PC-9 (cell line): ENCODE measurements around the gene OR7G2. TPM values are rescaled to one million over a fixed set of nuclear protein-coding genes. Genes with fewer than 3 reads are reported as not detected.
A peak's percentile ranks its signal among the peaks of the same experiment; 100 is the strongest.
"Not testable (repeated sequence)": the region's sequence is repeated elsewhere in the genome, so short reads cannot be mapped to it uniquely, and the experiment has no call there.

Experiments
- BruUV-seq: library from RNA; stranded (reverse); fragments of 400-500 nt; replicated peaks from 2 replicates; lab custom pipeline; 2021; lab: Mats Ljungman, UMichigan
- CTCF ChIA-PET: fragments of 300-600 bp; sonication (Branson Sonifier 250); formaldehyde crosslinking; loops from one replicate; lab custom pipeline; 2022; ENCODE audit warnings: antibody characterized with exemption; lab: Charles Lee
- POLR2A ChIA-PET: fragments of 300-600 bp; sonication (Branson Sonifier 250); formaldehyde crosslinking; loops from one replicate; lab custom pipeline; 2022; ENCODE audit warnings: antibody characterized with exemption; ENCODE audit not compliant: unreplicated experiment; lab: Charles Lee
- DNase-seq, 2 experiments: peaks; one replicate each; pipeline versions ENCODE4 v3.0.0 to v3.0.0-alpha.2; 2015 to 2022; ENCODE audit warnings: mixed read lengths in 1 of 2
- H2AFZ ChIP-seq: fragments of 200-600 bp; sonication (generic); 2 replicates; pipeline ENCODE4 v1.8.1; 2017; ENCODE audit warnings: antibody characterized with exemption
- H3F3A ChIP-seq: fragments of 200-600 bp; sonication (generic); 2 replicates; pipeline ENCODE4 v1.8.1; 2017; ENCODE audit warnings: antibody characterized with exemption, mild to moderate bottlenecking, low read depth; ENCODE audit not compliant: insufficient read depth
- H3K27ac ChIP-seq: fragments of 200-600 bp; sonication (generic); 2 replicates; pipeline ENCODE4 v1.6.1; 2016; ENCODE audit warnings: mixed run types
- H3K27me3 ChIP-seq: fragments of 200-600 bp; sonication (generic); 2 replicates; pipeline ENCODE4 v1.6.1; 2016; ENCODE audit warnings: low read depth, mixed run types; ENCODE audit not compliant: insufficient read depth
- H3K36me3 ChIP-seq: fragments of 200-600 bp; sonication (generic); 2 replicates; pipeline ENCODE4 v1.6.1; 2016; ENCODE audit warnings: low read depth, mixed run types
- H3K4me1 ChIP-seq: fragments of 200-600 bp; sonication (generic); replicated peaks from 2 replicates; pipeline ENCODE4 v1.6.1; 2016; ENCODE audit warnings: mixed run types; ENCODE audit not compliant: insufficient read depth
- H3K4me2 ChIP-seq: fragments of 200-600 bp; sonication (generic); 2 replicates; pipeline ENCODE4 v1.6.1; 2017; ENCODE audit warnings: mixed run types
- H3K4me3 ChIP-seq: fragments of 200-600 bp; sonication (generic); 2 replicates; pipeline ENCODE4 v1.6.1; 2016; ENCODE audit warnings: mixed run types
- H3K79me2 ChIP-seq: fragments of 200-600 bp; sonication (generic); 2 replicates; pipeline ENCODE4 v1.6.1; 2017; ENCODE audit warnings: low read depth, mixed run types
- H3K9me2 ChIP-seq: fragments of 200-600 bp; sonication (generic); 2 replicates; pipeline ENCODE4 v1.8.1; 2017; ENCODE audit warnings: mild to moderate bottlenecking; ENCODE audit not compliant: insufficient read depth
- H3K9me3 ChIP-seq: fragments of 200-600 bp; sonication (generic); 2 replicates; pipeline ENCODE4 v1.8.1; 2016; ENCODE audit warnings: low read depth; ENCODE audit not compliant: insufficient read depth
- H4K20me1 ChIP-seq: fragments of 200-600 bp; sonication (generic); 2 replicates; pipeline ENCODE4 v1.8.1; 2017; ENCODE audit not compliant: insufficient read depth
- CTCF ChIP-seq: fragments of 200-600 bp; sonication (generic); conservative IDR thresholded peaks from 2 replicates; pipeline ENCODE4 v1.6.1; 2017; ENCODE audit warnings: mixed run types, antibody characterized with exemption, mild to moderate bottlenecking, moderate library complexity
- EZH2 ChIP-seq: fragments of 200-600 bp; sonication (generic); IDR thresholded peaks from 2 replicates; pipeline ENCODE4 v1.8.0; 2017; ENCODE audit warnings: antibody characterized with exemption, low read depth
- intact Hi-C: fragments of 100-400 bp; cut with micrococcal nuclease; formaldehyde crosslinking; loops from one replicate; pipeline ENCODE4 v1.10.0; 2022; ENCODE audit not compliant: unreplicated experiment
- total RNA-seq: library from RNA; stranded (reverse); gene quantifications from 2 replicates; pipeline ENCODE4 v1.2.3, GENCODE V29; 2021

Gene OR7G2
- total RNA-seq, 1 experiment from 2014 or later: not detected

DNA sequence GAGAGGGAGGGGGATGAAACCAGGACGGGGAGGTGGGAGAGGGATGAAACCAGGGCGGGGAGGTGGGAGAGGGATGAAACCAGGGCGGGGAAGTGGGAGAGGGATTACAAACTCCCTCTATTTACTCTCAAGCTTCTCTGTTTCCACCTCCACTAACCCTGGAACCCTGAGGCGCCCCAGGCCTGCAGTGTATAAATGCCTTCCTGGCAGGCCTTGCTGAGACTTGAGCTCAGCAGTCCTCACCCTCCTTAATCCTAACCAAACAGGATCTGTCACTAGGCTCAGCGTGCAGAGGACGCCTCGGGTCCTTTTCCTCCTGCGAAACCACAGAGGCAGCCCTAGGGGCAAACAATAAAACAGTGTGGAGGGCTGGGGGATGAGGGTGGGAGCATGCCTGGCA lies 52.5 kb downstream of the OR7G2 start:
- TF ChIP-seq CTCF: no peak
- TF ChIP-seq EZH2: no peak
- H3K9me2 ChIP-seq: no peaks in the 10 kb centered on the region
- peak overlapping the region; percentile 92 for H3K27ac ChIP-seq
- H3K4me3 ChIP-seq: peak overlapping the region; percentile 35; the same call in 1 of the 2 replicates
- H3K4me2 ChIP-seq: peak overlapping the region; percentile 71
- H3K36me3 ChIP-seq: no peaks in the 10 kb centered on the region
- H2AFZ ChIP-seq: no peak overlapping the region
- POLR2A ChIA-PET: interaction anchor here (0.6 to 1.8 kb wide), 11 partner anchors 11 to 1953 kb away, joined by 3 to 26 read pairs (median 7); partner anchors contain the start of gene MUC16
- H3K9me3 ChIP-seq: no peaks in the 10 kb centered on the region
- CTCF ChIA-PET: interaction anchor here (0.6 to 0.9 kb wide), 2 partner anchors 15 to 1108 kb away, joined by 3 to 7 read pairs; no protein-coding TSS in a partner anchor
- no peaks in the 10 kb centered on the region for H3K79me2 ChIP-seq
- no peaks in the 10 kb centered on the region for H4K20me1 ChIP-seq
- no peaks in the 10 kb centered on the region for H3K27me3 ChIP-seq
- intact Hi-C loops: loop anchor here (1.0 kb wide), 6 partner anchors 14 to 44 kb away; partner anchors contain the start of gene MUC16
- BruUV-seq: no TSS peak
- DNase-seq: peak; percentile 90 to 98
- H3K4me1 ChIP-seq: peaks cover 73% of the 10 kb centered on the region
- H3F3A ChIP-seq: peaks cover 64% of the 10 kb centered on the region

DNA sequence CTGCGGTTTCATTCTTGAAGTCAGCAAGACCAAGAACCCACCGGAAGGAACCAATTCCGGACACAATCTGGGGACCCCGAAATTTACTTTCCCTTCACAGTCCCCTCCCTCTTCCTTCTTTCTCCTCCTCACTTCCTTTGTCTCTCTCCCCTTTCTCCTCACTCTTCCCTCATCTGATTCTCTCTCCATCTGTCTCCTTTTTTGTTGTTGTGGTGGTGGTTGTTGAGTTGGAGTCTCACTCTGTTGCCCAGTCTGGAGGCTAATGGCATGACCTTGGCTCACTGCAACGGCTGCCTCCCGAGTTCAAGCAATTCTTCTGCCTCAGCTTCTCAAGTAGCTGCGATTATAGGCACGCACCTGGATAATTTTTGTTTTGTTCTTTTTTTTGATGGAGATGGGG lies 53.1 kb downstream of the OR7G2 start:
- Histone ChIP-seq H3K79me2 (no peaks in the 10 kb centered on the region), H4K20me1 (no peaks in the 10 kb centered on the region), H2AFZ (no peak overlapping the region), H3F3A (peaks cover 63% of the 10 kb centered on the region), H3K27me3 (no peaks in the 10 kb centered on the region), H3K36me3 (no peaks in the 10 kb centered on the region), H3K9me3 (no peaks in the 10 kb centered on the region), H3K9me2 (no peaks in the 10 kb centered on the region), H3K4me2 (peak overlapping the region; percentile 71), H3K27ac (peak overlapping the region; percentile 92), H3K4me1 (peaks cover 69% of the 10 kb centered on the region), H3K4me3 (peak overlapping the region; percentile 8; the same call in 1 of the 2 replicates)
- TSS peak; percentile 14 for BruUV-seq
- ChIA-PET POLR2A (interaction anchor here (0.6 to 1.8 kb wide), 9 partner anchors 11 to 1952 kb away, joined by 3 to 26 read pairs (median 8); partner anchors contain the start of gene MUC16), CTCF (interaction anchor here (0.9 kb wide), 1 partner anchor 36 kb away, joined by 3 read pairs; no protein-coding TSS in a partner anchor)
- intact Hi-C loops: no loop called here
- no peak for TF ChIP-seq CTCF
- TF ChIP-seq EZH2: no peak
- DNase-seq: no peak

DNA sequence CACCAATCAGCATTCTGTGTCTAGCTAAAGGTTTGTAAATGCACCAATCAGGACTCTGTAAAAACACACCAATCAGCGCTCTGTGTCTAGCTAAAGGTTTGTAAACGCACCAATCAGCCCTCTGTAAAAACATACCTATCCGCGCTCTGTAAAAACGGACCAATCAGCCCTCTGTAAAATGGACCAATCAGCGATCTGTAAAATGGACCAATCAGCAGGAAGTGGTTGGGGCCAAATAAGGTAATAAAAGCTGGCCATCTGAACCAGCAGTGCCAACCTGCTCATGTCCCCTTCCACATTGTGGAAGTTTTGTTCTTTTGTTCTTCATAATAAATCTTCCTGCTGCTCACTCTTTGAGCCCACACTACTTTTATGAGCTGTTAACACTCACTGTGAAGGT lies 53.6 kb downstream of the OR7G2 start:
- H2AFZ ChIP-seq, H3K36me3 ChIP-seq, H3K9me2 ChIP-seq, H4K20me1 ChIP-seq, intact Hi-C loops, DNase-seq, BruUV-seq, H3K79me2 ChIP-seq, H3K9me3 ChIP-seq, H3K4me3 ChIP-seq, H3K27me3 ChIP-seq: not testable (repeated sequence)
- peak overlapping the region; percentile 71 for H3K4me2 ChIP-seq
- CTCF ChIA-PET: interaction anchor here (0.9 kb wide), 1 partner anchor 36 kb away, joined by 3 read pairs; no protein-coding TSS in a partner anchor
- H3K27ac ChIP-seq: peak overlapping the region; percentile 92
- POLR2A ChIA-PET: interaction anchor here (0.6 to 1.8 kb wide), 5 partner anchors 10 to 1828 kb away, joined by 3 to 13 read pairs (median 5); no protein-coding TSS in a partner anchor
- H3K4me1 ChIP-seq: peaks cover 63% of the 10 kb centered on the region
- H3F3A ChIP-seq: peaks cover 58% of the 10 kb centered on the region
